OCI-LY3 (cell line): ENCODE data around the gene BABAM2.

Experiments
- H2AFZ ChIP-seq: fragments of 200-600, 300-600 bp; shearing (Covaris generic); 2 replicates; pipeline ENCODE4 v1.6.0; 2014; ENCODE audit warnings: antibody characterized with exemption, low read depth, low read length
- H3K27ac ChIP-seq: fragments of 200-600, 300-600 bp; sonication (generic); 2 replicates; pipeline ENCODE4 v1.5.1; 2014; ENCODE audit warnings: mild to moderate bottlenecking, low read length, moderate library complexity, mixed read lengths
- H3K27me3 ChIP-seq: fragments of 200-600, 300-600 bp; sonication (generic); 2 replicates; pipeline ENCODE4 v1.6.1; 2014; ENCODE audit warnings: low read depth, low read length, mixed read lengths
- H3K36me3 ChIP-seq: fragments of 200-600, 300-600 bp; sonication (generic); replicated peaks from 2 replicates; pipeline ENCODE3; 2014; ENCODE audit warnings: low read depth, low read length, mixed read lengths
- H3K4me1 ChIP-seq: fragments of 300-600, 200-600 bp; sonication (generic); 2 replicates; pipeline ENCODE4 v1.6.1; 2014; ENCODE audit warnings: low read length, mixed read lengths
- H3K4me2 ChIP-seq: fragments of 200-600, 300-600 bp; sonication (generic); 2 replicates; pipeline ENCODE4 v1.6.1; 2014; ENCODE audit warnings: low read length, mixed read lengths
- H3K4me3 ChIP-seq: fragments of 300-600, 200-600 bp; sonication (generic); 2 replicates; pipeline ENCODE4 v1.5.1; 2014; ENCODE audit warnings: antibody characterized with exemption, mild to moderate bottlenecking, low read length, moderate library complexity
- H3K79me2 ChIP-seq: fragments of 300-600, 200-600 bp; shearing (Covaris generic); 2 replicates; pipeline ENCODE4 v1.6.1; 2014; ENCODE audit warnings: mild to moderate bottlenecking, low read length, mixed read lengths
- H3K9ac ChIP-seq: fragments of 300-600, 200-600 bp; shearing (Covaris generic); 2 replicates; pipeline ENCODE4 v1.6.0; 2014; ENCODE audit warnings: mild to moderate bottlenecking, low read length, moderate library complexity
- H3K9me3 ChIP-seq: fragments of 200-600, 300-600 bp; shearing (Covaris generic); 2 replicates; pipeline ENCODE4 v1.6.1; 2014; ENCODE audit warnings: low read length, mixed read lengths; ENCODE audit not compliant: insufficient read depth
- H4K20me1 ChIP-seq: fragments of 200-600, 300-600 bp; sonication (generic); 2 replicates; pipeline ENCODE4 v1.6.1; 2016; ENCODE audit warnings: low read length, mixed read lengths; ENCODE audit not compliant: insufficient read depth
- CTCF ChIP-seq: fragments of 200-600, 300-600 bp; sonication (generic); IDR thresholded peaks from 2 replicates; pipeline ENCODE4 v1.5.1; 2014; ENCODE audit warnings: antibody characterized with exemption, low read length, low read depth
- EZH2phosphoT487 ChIP-seq: fragments of 200-600 bp; shearing (Covaris generic); IDR thresholded peaks from 2 replicates; pipeline ENCODE4 v1.6.1; 2018; ENCODE audit warnings: antibody characterized with exemption, mixed run types, low read depth

BABAM2 gene

DNA sequence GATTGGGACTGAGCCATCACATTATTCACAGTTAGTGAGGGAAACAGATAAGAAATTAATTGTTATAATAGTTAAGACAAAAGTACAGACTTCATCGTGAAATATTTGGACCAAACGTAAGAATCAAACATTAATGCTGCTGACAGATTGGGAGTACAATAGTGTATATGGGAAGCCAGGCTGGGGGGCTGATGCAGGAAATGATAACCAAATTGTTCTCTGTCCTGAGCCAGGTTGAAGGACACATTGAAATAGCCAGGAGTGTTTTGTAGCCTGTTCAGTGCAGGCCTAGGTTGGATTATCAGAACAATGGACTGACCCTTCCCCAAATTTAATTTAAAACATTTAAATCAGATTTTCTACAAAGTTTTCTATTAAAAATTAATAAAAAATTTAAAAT, 203.2 kb downstream of the BABAM2 start:
- Histone ChIP-seq H3K27me3 (no peaks in the 10 kb centered on the region), H3K27ac (no peak overlapping the region), H4K20me1 (no peaks in the 10 kb centered on the region), H2AFZ (no peak overlapping the region), H3K4me1 (no peaks in the 10 kb centered on the region), H3K4me2 (no peak overlapping the region), H3K9ac (no peak overlapping the region), H3K79me2 (no peaks in the 10 kb centered on the region), H3K9me3 (no peaks in the 10 kb centered on the region), H3K4me3 (no peak overlapping the region), H3K36me3 (no peaks in the 10 kb centered on the region)
- no peak for TF ChIP-seq EZH2phosphoT487
- no peak for TF ChIP-seq CTCF

GRCh38 chr2:28094739-28095138, 204.2 kb downstream of the BABAM2 start:
- TF ChIP-seq CTCF (no peak), EZH2phosphoT487 (no peak)
- no peak overlapping the region for H2AFZ ChIP-seq
- H3K27me3 ChIP-seq, result no peaks in the 10 kb centered on the region
- no peaks in the 10 kb centered on the region for H3K36me3 ChIP-seq
- no peak overlapping the region for H3K9ac ChIP-seq
- no peak overlapping the region for H3K27ac ChIP-seq
- no peak overlapping the region for H3K4me2 ChIP-seq
- no peaks in the 10 kb centered on the region for H4K20me1 ChIP-seq
- no peak overlapping the region for H3K4me3 ChIP-seq
- no peaks in the 10 kb centered on the region for H3K4me1 ChIP-seq
- no peaks in the 10 kb centered on the region for H3K9me3 ChIP-seq
- no peaks in the 10 kb centered on the region for H3K79me2 ChIP-seq

DNA sequence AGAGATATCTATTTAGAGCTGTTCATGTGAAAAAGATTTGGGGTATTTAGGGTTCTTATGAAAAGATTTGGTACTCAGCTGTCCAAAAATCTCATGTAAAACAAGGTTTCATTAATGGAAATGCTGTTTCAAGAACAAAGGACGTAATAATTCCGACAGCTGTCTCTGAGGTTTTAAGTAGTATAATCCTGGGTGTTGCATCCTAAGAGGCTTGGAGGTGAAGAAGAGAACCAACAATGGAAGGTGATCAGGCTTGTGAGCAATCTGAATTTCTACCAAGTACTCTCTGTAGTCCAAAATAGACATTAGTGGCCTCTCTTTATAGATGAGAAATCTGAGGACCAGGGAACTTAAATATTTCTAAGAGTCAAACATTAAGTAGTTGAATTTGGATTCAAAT, 205.1 kb downstream of the BABAM2 start:
- H3K9me3 ChIP-seq, result no peaks in the 10 kb centered on the region
- no peak overlapping the region for H3K4me3 ChIP-seq
- H3K4me1 ChIP-seq, result no peaks in the 10 kb centered on the region
- H3K27ac ChIP-seq, result no peak overlapping the region
- no peaks in the 10 kb centered on the region for H3K79me2 ChIP-seq
- no peaks in the 10 kb centered on the region for H4K20me1 ChIP-seq
- no peak overlapping the region for H2AFZ ChIP-seq
- no peaks in the 10 kb centered on the region for H3K36me3 ChIP-seq
- TF ChIP-seq EZH2phosphoT487 (no peak), CTCF (no peak)
- H3K4me2 ChIP-seq, result no peak overlapping the region
- no peaks in the 10 kb centered on the region for H3K27me3 ChIP-seq
- no peak overlapping the region for H3K9ac ChIP-seq

DNA sequence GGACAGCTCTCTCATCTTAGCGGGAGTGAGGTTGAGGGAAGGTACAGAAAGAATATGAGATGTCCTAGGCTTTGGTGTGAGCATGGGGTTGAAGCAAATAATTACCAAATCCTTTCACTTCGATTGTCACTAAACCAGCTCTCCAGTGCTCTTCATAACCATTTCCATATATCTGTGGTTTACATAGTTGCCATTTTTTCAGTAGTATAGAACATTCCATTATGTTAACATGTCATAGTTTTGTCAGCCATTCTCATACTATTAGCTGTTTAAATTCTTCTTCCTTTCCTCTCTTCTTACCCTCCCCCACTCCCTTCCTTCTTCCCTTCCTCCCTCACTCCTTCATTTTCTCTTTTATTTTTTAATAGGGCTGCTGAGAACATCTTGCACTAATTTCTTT, 205.9 kb downstream of the BABAM2 start:
- Histone ChIP-seq H3K27ac (no peak overlapping the region), H3K4me1 (no peaks in the 10 kb centered on the region), H3K9ac (no peak overlapping the region), H2AFZ (no peak overlapping the region), H4K20me1 (no peaks in the 10 kb centered on the region), H3K4me3 (no peak overlapping the region), H3K36me3 (no peaks in the 10 kb centered on the region), H3K4me2 (no peak overlapping the region), H3K9me3 (no peaks in the 10 kb centered on the region), H3K79me2 (no peaks in the 10 kb centered on the region), H3K27me3 (no peaks in the 10 kb centered on the region)
- TF ChIP-seq EZH2phosphoT487 (no peak), CTCF (no peak)
